Aorta (tissue), 5 donors: ENCODE data around the gene CAMP. TPM values are rescaled to one million over a fixed set of nuclear protein-coding genes. Genes with fewer than 3 reads are reported as not detected.

Source experiments
- ATAC-seq: fragments of 200-7000 bp; cut with Tn5 transposase; one replicate; pipeline ENCODE4 v1.9.1; 2022; ENCODE audit warnings: moderate library complexity; ENCODE audit not compliant: low FRiP score
- DNase-seq, 2 donors: peaks; one replicate each; pipeline ENCODE4 v3.0.0-alpha.2; 2020
- H3K27ac ChIP-seq, 2 donors: one replicate each; pipeline ENCODE4 v1.5.1; 2013; ENCODE audit warnings: low read length in 2 of 2, mild to moderate bottlenecking in 2 of 2, moderate library complexity in 2 of 2, control low read depth in 1 of 2, inconsistent platforms in 1 of 2, low read depth in 1 of 2
- H3K27me3 ChIP-seq, 2 donors: one replicate each; pipeline ENCODE4 v1.6.1; 2013; ENCODE audit warnings: control low read depth in 1 of 2, low read length in 1 of 2, mild to moderate bottlenecking in 1 of 2, moderate library complexity in 1 of 2; ENCODE audit not compliant: insufficient read depth in 2 of 2, control insufficient read depth in 1 of 2
- H3K36me3 ChIP-seq, 2 donors: one replicate each; pipeline ENCODE4 v1.6.1; 2013; ENCODE audit warnings: control low read depth in 1 of 2, low read length in 1 of 2, mild to moderate bottlenecking in 1 of 2; ENCODE audit not compliant: insufficient read depth in 2 of 2, control insufficient read depth in 1 of 2
- H3K4me1 ChIP-seq, 2 donors: one replicate each; pipeline ENCODE4 v1.6.1; 2013; ENCODE audit warnings: low read length in 2 of 2, control low read depth in 1 of 2, mild to moderate bottlenecking in 1 of 2, moderate library complexity in 1 of 2; ENCODE audit not compliant: insufficient read depth in 2 of 2, control insufficient read depth in 1 of 2
- H3K4me3 ChIP-seq, 2 donors: one replicate each; pipeline ENCODE4 v1.5.1; 2013; ENCODE audit warnings: low read length in 2 of 2, control low read depth in 1 of 2, mild to moderate bottlenecking in 1 of 2
- H3K9me3 ChIP-seq: one replicate; pipeline ENCODE4 v1.6.1; 2013; ENCODE audit warnings: mild to moderate bottlenecking, low read length; ENCODE audit not compliant: control insufficient read depth
- WGBS, 2 donors: extraction: QIAGEN DNeasy Blood & Tissue Kit; methylation state at CpG; one replicate each; pipeline ENCODE4 v1.1.7; 2013; 5-methylcytosine and 5-hydroxymethylcytosine counted together
- intact Hi-C, 2 donors: fragments of 100-400 bp; cut with DNase I; formaldehyde crosslinking; loops; one replicate each; pipeline versions ENCODE4 v1.14.2 to v1.15.0; 2022
- polyA plus RNA-seq, 2 donors: library from polyadenylated mRNA; stranded (reverse); fragments of 200-250 nt; gene quantifications; one replicate each; pipeline ENCODE4 v1.2.3, GENCODE V29; 2013
- total RNA-seq, 2 donors: library from RNA; stranded (reverse); fragmentation: NEBNext Ultra II Directional; extraction: Animal tissue kit (Norgen Biotek cat#: 25700); gene quantifications; one replicate each; pipeline ENCODE4 v1.2.1, GENCODE V29; 2021
- donor health status: healthy with polysubstance abuse.
- donor health status: Bipolar disorder and iron deficiency.
- donor health status: DM: no; HTN: no; CAD: no.
- donor health status: DM: no; HTN: no; CAD: no.
- donor health status: DM: yes; HTN: yes; CAD: no.

The CAMP gene
- total and polyA plus RNA-seq, 4 donors = 0.65 to 4.0 (median 0.90) TPM; not detected in 1

DNA sequence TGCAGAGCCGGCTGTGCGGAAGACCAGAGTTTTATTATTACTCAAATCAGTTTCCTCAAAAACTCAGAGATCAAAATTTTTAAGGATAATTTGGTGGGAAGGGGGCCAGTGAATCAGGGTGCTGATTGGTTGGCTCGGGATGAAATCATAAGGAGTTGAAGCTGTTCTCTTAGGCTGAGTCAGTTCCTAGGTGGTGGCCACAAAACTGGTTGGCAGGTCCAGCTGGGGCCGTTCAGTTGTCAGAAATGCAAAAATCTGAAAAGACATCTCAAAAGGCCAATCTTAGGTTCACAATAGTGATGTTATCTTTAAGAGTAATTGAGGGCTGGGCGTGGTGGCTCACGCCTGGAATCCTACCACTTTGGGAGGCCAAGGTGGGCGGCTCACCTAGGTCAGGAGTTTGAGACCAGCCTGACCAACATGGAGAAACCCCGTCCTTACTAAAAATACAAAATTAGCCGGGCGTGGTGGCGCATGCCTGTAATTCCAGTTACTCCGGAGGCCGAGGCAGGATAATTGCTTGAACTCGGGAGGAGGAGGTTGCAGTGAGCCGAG lies 15.3 kb downstream of the CAMP start:
- H3K27ac ChIP-seq = no peak overlapping the region

DNA sequence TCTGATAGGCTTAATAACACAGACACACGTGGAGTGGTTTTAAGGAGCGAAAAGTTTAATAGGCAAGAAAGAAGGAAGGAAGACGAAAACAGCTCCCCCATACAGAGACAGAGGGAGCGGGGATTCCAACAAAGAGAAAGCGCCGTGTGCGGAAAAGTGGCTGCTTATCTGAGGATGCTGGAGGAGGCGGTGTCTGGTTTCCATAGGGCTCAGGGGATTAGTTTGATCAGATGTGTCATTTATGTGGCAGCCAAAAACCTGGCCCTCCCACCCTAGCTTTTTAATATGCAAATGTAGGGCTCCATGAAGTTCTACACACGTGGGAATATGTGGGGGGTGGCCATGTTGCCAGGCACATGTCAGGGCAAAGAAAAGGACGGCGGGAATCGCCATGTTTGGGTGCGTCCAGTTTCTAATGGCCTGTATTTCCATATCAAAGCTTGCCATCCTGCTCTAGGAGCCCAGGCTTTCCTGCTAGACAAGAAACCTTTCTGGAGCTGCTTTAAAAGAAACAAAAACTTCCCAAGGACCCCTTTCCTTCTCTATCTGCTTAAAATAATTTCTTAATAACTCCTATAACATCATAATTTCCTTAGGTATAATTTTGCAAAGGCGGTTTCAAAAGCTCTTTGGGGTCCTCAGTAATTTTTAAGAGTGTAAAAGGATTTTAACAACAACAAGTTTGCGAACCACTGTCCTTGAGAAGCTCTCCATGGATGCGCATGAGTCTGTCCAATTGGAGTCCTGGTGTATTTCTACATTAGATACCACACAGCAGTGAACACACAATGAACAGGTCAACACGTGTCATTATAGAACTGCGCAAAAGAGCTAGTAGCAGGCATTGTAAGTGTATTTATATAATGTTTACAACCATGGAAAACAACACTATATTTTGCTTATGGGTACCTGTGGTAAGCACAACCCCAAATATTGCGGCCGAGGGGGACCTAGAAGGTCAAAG lies 17.0 kb downstream of the CAMP start:
- H3K4me1 ChIP-seq = no peaks in the 10 kb centered on the region
- ATAC-seq (no peak), DNase-seq (no peak)
- H3K27ac ChIP-seq = peak overlapping the region in 1 of 2 donors; percentile 70
- H3K36me3 ChIP-seq = no peaks in the 10 kb centered on the region
- no peaks in the 10 kb centered on the region for H3K27me3 ChIP-seq
- H3K9me3 ChIP-seq = no peaks in the 10 kb centered on the region
- intact Hi-C loops = no loop called here
- 69% methylated on average over 20 of the region's 20 CpGs for WGBS, 2 donors
- peak overlapping the region in 1 of 2 donors; percentile 39 for H3K4me3 ChIP-seq

More for the DNA sequence above, 15.3 kb downstream of the CAMP start:
- Histone ChIP-seq H3K4me1 (no peaks in the 10 kb centered on the region), H3K36me3 (no peaks in the 10 kb centered on the region), H3K9me3 (no peaks in the 10 kb centered on the region), H3K4me3 (no peak overlapping the region), H3K27me3 (no peaks in the 10 kb centered on the region)
- intact Hi-C loops = no loop called here
- WGBS, 2 donors = 89 to 90% methylated on average over 14 to 15 of the region's 15 CpGs
- ATAC-seq (no peak), DNase-seq (no peak)

DNA sequence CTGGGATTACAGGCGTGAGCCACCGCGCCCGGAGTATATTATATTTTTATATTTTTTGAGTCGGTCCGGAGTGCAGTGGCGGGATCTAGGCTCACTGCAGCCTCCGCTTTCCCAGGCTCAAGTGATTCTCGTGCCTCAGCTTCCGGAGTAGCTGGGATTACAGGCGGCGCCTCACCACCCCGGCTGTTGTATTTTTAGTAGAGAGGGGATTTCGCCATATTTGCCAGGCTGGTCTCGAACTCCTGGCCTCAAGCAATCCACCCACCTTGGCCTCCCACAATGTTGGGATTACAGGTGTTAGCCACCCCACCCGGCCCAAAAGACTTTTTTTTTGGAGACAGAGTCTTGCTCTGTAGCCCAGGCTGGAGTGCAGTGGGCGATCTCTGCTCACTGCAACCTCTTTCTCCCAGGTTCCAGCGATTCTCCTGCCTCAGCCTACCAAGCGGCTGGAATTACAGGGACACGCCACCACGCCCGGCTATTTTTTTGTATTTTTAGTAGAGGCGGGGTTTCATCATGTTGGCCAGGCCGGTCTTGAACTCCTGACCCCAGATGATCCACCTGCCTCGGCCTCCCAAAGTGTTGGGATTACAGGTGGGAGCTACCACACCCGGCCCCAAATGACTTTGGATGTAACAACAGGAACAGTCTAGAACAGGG lies 18.6 kb downstream of the CAMP start:
- intact Hi-C loops = no loop called here
- no peak for ATAC-seq
- Histone ChIP-seq H3K36me3 (no peaks in the 10 kb centered on the region), H3K9me3 (no peaks in the 10 kb centered on the region), H3K4me1 (no peaks in the 10 kb centered on the region), H3K4me3 (peak overlapping the region in 1 of 2 donors; percentile 69), H3K27ac (peak overlapping the region in 1 of 2 donors; percentile 27), H3K27me3 (no peaks in the 10 kb centered on the region)
- 58 to 59% methylated on average over 26 of the region's 26 CpGs for WGBS, 2 donors
- DNase-seq = no peak

DNA sequence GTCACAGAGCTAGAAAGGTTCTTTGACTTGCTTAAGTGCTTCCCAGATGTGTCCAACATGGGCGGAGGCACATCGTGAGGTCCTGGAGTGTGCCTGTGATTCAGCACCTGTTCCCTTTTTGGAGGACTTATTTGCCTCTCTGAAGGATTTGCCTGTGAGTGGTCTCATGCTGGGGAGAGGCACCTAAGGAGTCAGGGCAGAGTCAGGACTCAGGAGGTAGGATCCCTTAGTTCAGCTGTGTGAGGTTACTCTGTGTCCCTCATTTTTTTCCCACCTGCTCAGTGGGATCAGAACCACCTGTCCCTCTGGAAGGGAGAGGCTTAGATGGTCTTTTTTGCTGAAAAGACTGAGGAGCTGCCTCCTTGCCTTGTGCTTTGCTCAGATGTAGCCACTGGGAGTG lies 20.6 kb downstream of the CAMP start:
- no peak overlapping the region for H3K27ac ChIP-seq
- no peak for DNase-seq
- WGBS, 2 donors = 94 to 95% methylated on average over 2 of the region's 2 CpGs
- H3K36me3 ChIP-seq = no peaks in the 10 kb centered on the region
- H3K27me3 ChIP-seq = no peaks in the 10 kb centered on the region
- ATAC-seq = no peak
- no peaks in the 10 kb centered on the region for H3K4me1 ChIP-seq
- no peaks in the 10 kb centered on the region for H3K9me3 ChIP-seq
- intact Hi-C loops = no loop called here
- H3K4me3 ChIP-seq = no peak overlapping the region

DNA sequence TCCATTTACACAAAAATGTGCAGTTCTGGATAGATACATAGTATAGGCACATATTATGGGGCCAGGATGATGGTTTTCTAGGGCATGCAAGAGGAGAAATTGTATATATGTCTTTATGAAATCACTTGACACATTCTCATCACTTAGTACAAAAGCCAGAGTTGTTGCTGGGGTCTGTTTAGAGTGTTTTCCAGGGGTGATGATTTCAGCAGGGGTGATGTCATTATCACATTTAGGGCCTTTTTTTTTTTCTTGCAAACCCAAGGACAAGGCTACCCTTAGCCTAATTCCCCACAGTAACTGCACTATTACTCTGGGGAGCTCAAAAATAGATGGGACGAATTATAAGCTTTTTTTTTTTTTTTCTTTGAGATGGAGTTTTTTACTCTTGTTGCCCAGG lies 21.2 kb downstream of the CAMP start:
- Histone ChIP-seq H3K27ac (no peak overlapping the region), H3K9me3 (no peaks in the 10 kb centered on the region), H3K27me3 (no peaks in the 10 kb centered on the region), H3K36me3 (no peaks in the 10 kb centered on the region), H3K4me1 (no peaks in the 10 kb centered on the region), H3K4me3 (no peak overlapping the region)
- intact Hi-C loops = no loop called here
- DNase-seq = no peak
- no peak for ATAC-seq
- WGBS, 2 donors = 29 to 36% methylated on average over 1 of the region's 1 CpG

DNA sequence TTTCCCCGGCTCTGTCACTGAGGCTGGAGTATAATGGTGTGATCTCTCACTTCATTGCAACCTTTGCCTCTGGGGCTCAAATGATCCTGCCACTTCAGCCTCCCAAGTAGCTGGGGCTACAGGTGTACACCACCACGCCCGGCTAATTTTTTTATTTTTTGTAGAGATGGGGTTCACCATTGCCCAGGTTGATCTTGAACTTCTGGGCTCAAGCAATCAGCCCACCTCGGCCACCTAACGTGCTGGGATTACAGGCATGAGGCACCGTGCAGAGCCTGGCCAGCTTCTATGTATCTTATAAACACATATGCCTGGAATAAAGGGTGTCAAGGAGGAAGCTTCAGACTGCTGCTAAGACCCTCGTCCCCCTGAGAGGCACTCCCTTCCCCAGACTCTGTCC lies 21.8 kb downstream of the CAMP start:
- Histone ChIP-seq H3K27ac (no peak overlapping the region), H3K36me3 (no peaks in the 10 kb centered on the region), H3K9me3 (no peaks in the 10 kb centered on the region), H3K27me3 (no peaks in the 10 kb centered on the region), H3K4me3 (no peak overlapping the region), H3K4me1 (no peaks in the 10 kb centered on the region)
- intact Hi-C loops = no loop called here
- 89 to 96% methylated on average over 7 of the region's 7 CpGs for WGBS, 2 donors
- DNase-seq (no peak), ATAC-seq (no peak)

DNA sequence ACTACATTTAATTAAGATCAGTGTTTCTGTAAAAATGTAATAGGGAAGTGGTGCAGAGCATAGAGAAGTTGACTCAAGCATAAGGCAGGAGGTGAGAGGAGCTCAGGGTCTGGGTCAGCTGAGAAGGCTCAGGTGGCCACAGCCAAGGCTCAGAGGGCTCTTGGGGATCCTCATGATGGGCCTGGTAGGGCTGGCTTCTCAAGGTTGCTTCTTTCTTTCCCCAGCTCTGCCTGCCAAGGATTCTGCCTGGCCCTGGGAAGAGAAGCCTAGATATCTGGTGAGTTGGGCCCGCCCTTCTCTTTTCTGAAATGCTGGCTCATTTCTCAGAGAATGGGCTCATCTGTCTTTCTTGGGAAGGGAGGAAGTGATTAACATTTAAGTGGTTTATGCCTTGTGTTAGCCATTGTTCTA lies 24.1 kb downstream of the CAMP start:
- no peaks in the 10 kb centered on the region for H3K27me3 ChIP-seq
- intact Hi-C loops = no loop called here
- H3K4me1 ChIP-seq = no peaks in the 10 kb centered on the region
- no peak overlapping the region for H3K4me3 ChIP-seq
- no peak overlapping the region for H3K27ac ChIP-seq
- 92 to 93% methylated on average over 1 of the region's 1 CpG for WGBS, 2 donors
- H3K9me3 ChIP-seq = no peaks in the 10 kb centered on the region
- no peak for DNase-seq
- peak; percentile 38 for ATAC-seq
- H3K36me3 ChIP-seq = no peaks in the 10 kb centered on the region

DNA sequence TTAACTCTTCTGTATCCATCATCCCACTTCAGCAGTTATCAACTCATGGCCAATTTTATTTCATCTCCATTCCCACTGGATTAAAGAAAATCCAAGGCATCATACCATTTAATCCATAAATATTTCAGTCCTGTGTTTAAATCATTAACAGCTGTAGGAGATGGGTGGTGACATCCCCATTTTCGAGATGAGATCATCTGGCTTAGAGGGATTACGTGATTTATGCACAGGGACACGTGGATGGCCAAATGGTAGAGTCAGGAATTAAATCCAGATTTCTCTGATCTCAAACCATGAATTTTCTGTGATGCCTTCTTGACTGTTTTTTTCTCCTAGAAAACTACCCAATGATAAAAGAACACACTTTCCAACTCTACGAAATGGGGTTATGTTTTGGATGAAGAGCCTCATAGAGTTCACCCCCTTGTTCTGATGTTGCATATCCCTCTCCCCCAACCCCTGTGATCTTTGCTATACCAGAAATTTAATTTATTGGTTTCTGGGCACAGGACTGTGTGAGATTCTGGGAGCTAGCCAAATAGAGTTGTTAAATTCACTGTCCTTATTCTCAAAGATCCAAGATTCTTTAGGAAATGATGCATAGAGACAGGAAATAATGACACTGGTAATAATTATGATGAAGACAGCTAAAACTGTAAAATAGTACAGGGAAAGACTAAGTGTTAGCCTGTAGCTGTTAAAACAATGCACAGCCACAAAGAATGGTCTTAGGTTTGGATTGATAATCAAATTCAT lies 25.0 kb downstream of the CAMP start:
- Histone ChIP-seq H3K4me1 (no peaks in the 10 kb centered on the region), H3K9me3 (no peaks in the 10 kb centered on the region), H3K36me3 (no peaks in the 10 kb centered on the region), H3K27ac (no peak overlapping the region), H3K4me3 (no peak overlapping the region), H3K27me3 (no peaks in the 10 kb centered on the region)
- DNase-seq (no peak), ATAC-seq (peak; percentile 44)
- 83 to 87% methylated on average over 4 of the region's 4 CpGs for WGBS, 2 donors
- intact Hi-C loops = no loop called here
